Stimulated activated CD4-positive, alpha-beta T cell treated with anti-CD3 and anti-CD28 coated beads, Interleukin-12 subunit alpha, Interleukin-12 subunit beta, amount 100 ng/mL, for 4 hours (primary cell): Measurements from ENCODE around the gene PROSER1.
"Not testable (repeated sequence)": the region's sequence is repeated elsewhere in the genome, so short reads cannot be mapped to it uniquely, and the experiment has no call there.

Source experiments
- DNase-seq: peaks from one replicate; pipeline ENCODE4 v3.0.0-alpha.2; 2020

PROSER1 gene

GRCh38 chr13:39023761-39024160 is 14.1 kb downstream of the PROSER1 start:
- DNase-seq = no peak

GRCh38 chr13:39023316-39023715 is 14.6 kb downstream of the PROSER1 start:
- no peak for DNase-seq

- no peak for DNase-seq
These were observed 16.9 kb downstream of the PROSER1 start for GRCh38 chr13:39020853-39021462.

- no peak for DNase-seq
These were observed 21.1 kb downstream of the PROSER1 start for GRCh38 chr13:39016787-39017186.

- DNase-seq = no peak
These were observed 21.8 kb downstream of the PROSER1 start for GRCh38 chr13:39016087-39016486.

- no peak for DNase-seq
These were observed 24.4 kb downstream of the PROSER1 start for GRCh38 chr13:39013462-39013861.

GRCh38 chr13:39012608-39013007 is 25.3 kb downstream of the PROSER1 start:
- no peak for DNase-seq

- not testable (repeated sequence) for DNase-seq
These were observed 31.3 kb downstream of the PROSER1 start for GRCh38 chr13:39006371-39007111.

- DNase-seq = no peak
These were observed 39.1 kb downstream of the PROSER1 start for GRCh38 chr13:38998739-38999138.

GRCh38 chr13:38993381-38993780 is 44.5 kb downstream of the PROSER1 start:
- no peak for DNase-seq

- no peak for DNase-seq
These were observed 47.2 kb downstream of the PROSER1 start, which contains the start of gene STOML3 for GRCh38 chr13:38990693-38991092. TSS of gene STOML3 (minus strand) at chr13:38990831. CDS start at chr13:38990721, 110 bp downstream.

GRCh38 chr13:38981096-38981495 is 56.8 kb downstream of the PROSER1 start:
- DNase-seq = no peak

GRCh38 chr13:38980750-38981078 is 57.2 kb downstream of the PROSER1 start:
- no peak for DNase-seq

- no peak for DNase-seq
These were observed 57.8 kb downstream of the PROSER1 start for GRCh38 chr13:38979891-38980749.

- no peak for DNase-seq
These were observed 67.4 kb downstream of the PROSER1 start for GRCh38 chr13:38970380-38971051.

GRCh38 chr13:38969187-38969586 is 68.7 kb downstream of the PROSER1 start:
- DNase-seq = no peak

- no peak for DNase-seq
These were observed 70.4 kb downstream of the PROSER1 start for GRCh38 chr13:38967446-38967845.

- no peak for DNase-seq
These were observed 72.6 kb downstream of the PROSER1 start for GRCh38 chr13:38965281-38965680.

GRCh38 chr13:38960175-38960574 is 77.7 kb downstream of the PROSER1 start:
- DNase-seq = no peak
